ENCODE results near the gene GPRC5A. TPM values are rescaled to one million over a fixed set of nuclear protein-coding genes. Genes with fewer than 3 reads are reported as not detected.

Gene GPRC5A
- total RNA-seq, 1 donor from 2014 or later: not detected

GRCh38 chr12:12922191-12922616 lies 30.8 kb downstream of the GPRC5A start:
- DNase-seq (ENCODE audit: low read depth, low spot score): no peak
- H3K4me3 Mint-ChIP-seq: no peak overlapping the region
- no peak overlapping the region for H3K27ac Mint-ChIP-seq (ENCODE audit: unreplicated experiment)
- H3K9me3 Mint-ChIP-seq: no peaks in the 10 kb centered on the region
- no peak for TF ChIP-seq CTCF (conservative IDR thresholded peaks at IDR 0.05)
- no peaks in the 10 kb centered on the region for H3K36me3 Mint-ChIP-seq (ENCODE audit: low read depth)
- H3K27me3 Mint-ChIP-seq (ENCODE audit: low read depth): no peaks in the 10 kb centered on the region
- peaks cover 8% of the 10 kb centered on the region for H3K4me1 Mint-ChIP-seq

- no peak overlapping the region for H3K27ac Mint-ChIP-seq (ENCODE audit: unreplicated experiment)
- no peaks in the 10 kb centered on the region for H3K27me3 Mint-ChIP-seq (ENCODE audit: low read depth)
- H3K36me3 Mint-ChIP-seq (ENCODE audit: low read depth): no peaks in the 10 kb centered on the region
- H3K9me3 Mint-ChIP-seq: no peaks in the 10 kb centered on the region
- no peak overlapping the region for H3K4me3 Mint-ChIP-seq
- no peak for TF ChIP-seq CTCF (conservative IDR thresholded peaks at IDR 0.05)
- no peak for DNase-seq (ENCODE audit: low read depth, low spot score)
- peaks cover 10% of the 10 kb centered on the region for H3K4me1 Mint-ChIP-seq
Measured at GRCh38 chr12:12922978-12923377, 31.6 kb downstream of the GPRC5A start.

- no peaks in the 10 kb centered on the region for H3K27me3 Mint-ChIP-seq (ENCODE audit: low read depth)
- no peak overlapping the region for H3K4me3 Mint-ChIP-seq
- no peak overlapping the region for H3K27ac Mint-ChIP-seq (ENCODE audit: unreplicated experiment)
Measured at GRCh38 chr12:12924169-12924568, 32.8 kb downstream of the GPRC5A start.

GRCh38 chr12:12925388-12925787 lies 34.0 kb downstream of the GPRC5A start:
- no peak overlapping the region for H3K27ac Mint-ChIP-seq (ENCODE audit: unreplicated experiment)
- H3K4me1 Mint-ChIP-seq: peaks cover 17% of the 10 kb centered on the region
- TF ChIP-seq CTCF (conservative IDR thresholded peaks at IDR 0.05): no peak
- no peaks in the 10 kb centered on the region for H3K27me3 Mint-ChIP-seq (ENCODE audit: low read depth)
- no peak overlapping the region for H3K4me3 Mint-ChIP-seq
- H3K9me3 Mint-ChIP-seq: no peaks in the 10 kb centered on the region
- no peak for DNase-seq (ENCODE audit: low read depth, low spot score)
- H3K36me3 Mint-ChIP-seq (ENCODE audit: low read depth): peaks cover 1% of the 10 kb centered on the region

More at GRCh38 chr12:12924169-12924568, 32.8 kb downstream of the GPRC5A start:
- TF ChIP-seq CTCF (conservative IDR thresholded peaks at IDR 0.05): no peak
- DNase-seq (ENCODE audit: low read depth, low spot score): no peak
- Mint-ChIP-seq H3K36me3 (ENCODE audit: low read depth) (no peaks in the 10 kb centered on the region), H3K9me3 (no peaks in the 10 kb centered on the region), H3K4me1 (peaks cover 10% of the 10 kb centered on the region)

- no peaks in the 10 kb centered on the region for H3K27me3 Mint-ChIP-seq (ENCODE audit: low read depth)
- no peak overlapping the region for H3K27ac Mint-ChIP-seq (ENCODE audit: unreplicated experiment)
- peaks cover 22% of the 10 kb centered on the region for H3K4me1 Mint-ChIP-seq
- TF ChIP-seq CTCF (conservative IDR thresholded peaks at IDR 0.05): no peak
- no peak overlapping the region for H3K4me3 Mint-ChIP-seq
- no peaks in the 10 kb centered on the region for H3K9me3 Mint-ChIP-seq
- no peak for DNase-seq (ENCODE audit: low read depth, low spot score)
- H3K36me3 Mint-ChIP-seq (ENCODE audit: low read depth): peaks cover 2% of the 10 kb centered on the region
Measured at GRCh38 chr12:12926571-12927071, 35.3 kb downstream of the GPRC5A start.

Data from neural crest cell (in vitro differentiated cells).